Activated naive CD4-positive, alpha-beta T cell treated with anti-CD3 and anti-CD28 coated beads, Interleukin-2, amount 10 ng/mL, durations not matched to agents 7 days and 5 days (primary cell): Measurements from ENCODE around the gene HIGD1C.
"Not testable (repeated sequence)": the region's sequence is repeated elsewhere in the genome, so short reads cannot be mapped to it uniquely, and the experiment has no call there.

Experiments used
- CTCF ChIA-PET: fragments of 350-600 bp; sonication (Branson Sonifier 250); formaldehyde crosslinking; loops from one replicate; lab custom pipeline; 2021; ENCODE audit warnings: antibody characterized with exemption; lab: Charles Lee
- DNase-seq: peaks from one replicate; pipeline ENCODE4 v3.0.0-alpha.2; 2020
- H3K27ac Mint-ChIP-seq: one replicate; pipeline ENCODE4 v1.8.0; 2021; ENCODE audit warnings: mild to moderate bottlenecking, moderate library complexity, mixed read lengths
- H3K27me3 Mint-ChIP-seq: one replicate; pipeline ENCODE4 v1.8.0; 2021; ENCODE audit warnings: mild to moderate bottlenecking, mixed read lengths
- H3K36me3 Mint-ChIP-seq: one replicate; pipeline ENCODE4 v1.8.0; 2021; ENCODE audit warnings: mixed read lengths
- H3K4me1 Mint-ChIP-seq: one replicate; pipeline ENCODE4 v1.8.0; 2021; ENCODE audit warnings: mixed read lengths
- H3K4me3 Mint-ChIP-seq: one replicate; pipeline ENCODE4 v1.8.0; 2021; ENCODE audit warnings: mild to moderate bottlenecking, moderate library complexity, mixed read lengths
- H3K9me3 Mint-ChIP-seq: one replicate; pipeline ENCODE4 v1.8.0; 2021; ENCODE audit warnings: mixed read lengths

Gene HIGD1C

GRCh38 chr12:50926415-50926814, 25.9 kb upstream of the HIGD1C start:
- H3K27ac Mint-ChIP-seq, result no peak overlapping the region
- H3K27me3 Mint-ChIP-seq, result peaks cover 9% of the 10 kb centered on the region
- H3K36me3 Mint-ChIP-seq, result no peaks in the 10 kb centered on the region
- CTCF ChIA-PET, result no interaction called here
- peaks cover 28% of the 10 kb centered on the region for H3K4me1 Mint-ChIP-seq
- no peaks in the 10 kb centered on the region for H3K9me3 Mint-ChIP-seq
- no peak for DNase-seq
- H3K4me3 Mint-ChIP-seq, result no peak overlapping the region

GRCh38 chr12:50926932-50927331, 25.4 kb upstream of the HIGD1C start:
- DNase-seq, H3K36me3 Mint-ChIP-seq, CTCF ChIA-PET, H3K9me3 Mint-ChIP-seq, H3K27ac Mint-ChIP-seq, H3K27me3 Mint-ChIP-seq, H3K4me3 Mint-ChIP-seq: not testable (repeated sequence)
- peaks cover 28% of the 10 kb centered on the region for H3K4me1 Mint-ChIP-seq

GRCh38 chr12:50927356-50927755, 25.0 kb upstream of the HIGD1C start:
- no peak for DNase-seq
- Mint-ChIP-seq H3K4me1 (peaks cover 28% of the 10 kb centered on the region), H3K27ac (no peak overlapping the region), H3K9me3 (no peaks in the 10 kb centered on the region), H3K36me3 (no peaks in the 10 kb centered on the region), H3K4me3 (no peak overlapping the region), H3K27me3 (peaks cover 6% of the 10 kb centered on the region)
- CTCF ChIA-PET, result no interaction called here

- Mint-ChIP-seq H3K27me3 (peaks cover 6% of the 10 kb centered on the region), H3K9me3 (no peaks in the 10 kb centered on the region), H3K4me3 (no peak overlapping the region), H3K36me3 (no peaks in the 10 kb centered on the region), H3K27ac (no peak overlapping the region), H3K4me1 (peaks cover 27% of the 10 kb centered on the region)
- CTCF ChIA-PET, result no interaction called here
- DNase-seq, result no peak
These were observed 24.5 kb upstream of the HIGD1C start for GRCh38 chr12:50927766-50928224.

GRCh38 chr12:50928392-50928791, 24.0 kb upstream of the HIGD1C start:
- no peak for DNase-seq
- H3K4me1 Mint-ChIP-seq, result peaks cover 24% of the 10 kb centered on the region
- no peak overlapping the region for H3K27ac Mint-ChIP-seq
- H3K36me3 Mint-ChIP-seq, result no peaks in the 10 kb centered on the region
- H3K9me3 Mint-ChIP-seq, result no peaks in the 10 kb centered on the region
- no peak overlapping the region for H3K4me3 Mint-ChIP-seq
- CTCF ChIA-PET, result no interaction called here
- H3K27me3 Mint-ChIP-seq, result peaks cover 6% of the 10 kb centered on the region

- H3K36me3 Mint-ChIP-seq, result no peaks in the 10 kb centered on the region
- H3K27ac Mint-ChIP-seq, result no peak overlapping the region
- peaks cover 9% of the 10 kb centered on the region for H3K4me1 Mint-ChIP-seq
These were observed 22.5 kb upstream of the HIGD1C start for GRCh38 chr12:50929831-50930230.

GRCh38 chr12:50930477-50930876, 21.9 kb upstream of the HIGD1C start:
- H3K9me3 Mint-ChIP-seq, H3K4me1 Mint-ChIP-seq, H3K27ac Mint-ChIP-seq, H3K4me3 Mint-ChIP-seq, CTCF ChIA-PET, H3K27me3 Mint-ChIP-seq, DNase-seq, H3K36me3 Mint-ChIP-seq: not testable (repeated sequence)

More at GRCh38 chr12:50929831-50930230, 22.5 kb upstream of the HIGD1C start:
- Mint-ChIP-seq H3K9me3 (no peaks in the 10 kb centered on the region), H3K27me3 (peaks cover 6% of the 10 kb centered on the region), H3K4me3 (no peak overlapping the region)
- CTCF ChIA-PET, result no interaction called here
- DNase-seq, result no peak

- DNase-seq, result no peak
- Mint-ChIP-seq H3K27me3 (no peaks in the 10 kb centered on the region), H3K9me3 (peaks cover 11% of the 10 kb centered on the region), H3K27ac (no peak overlapping the region), H3K4me1 (peaks cover 3% of the 10 kb centered on the region), H3K4me3 (no peak overlapping the region), H3K36me3 (no peaks in the 10 kb centered on the region)
- CTCF ChIA-PET, result interaction anchor here (1.1 kb wide), 1 partner anchor 10 kb away, joined by 3 read pairs; no protein-coding TSS in a partner anchor
These were observed 19.5 kb upstream of the HIGD1C start for GRCh38 chr12:50932787-50933280.

- H3K27me3 Mint-ChIP-seq, result no peaks in the 10 kb centered on the region
- peaks cover 13% of the 10 kb centered on the region for H3K9me3 Mint-ChIP-seq
- DNase-seq, result no peak
- peaks cover 2% of the 10 kb centered on the region for H3K36me3 Mint-ChIP-seq
- H3K4me3 Mint-ChIP-seq, result no peak overlapping the region
- H3K4me1 Mint-ChIP-seq, result no peaks in the 10 kb centered on the region
- H3K27ac Mint-ChIP-seq, result no peak overlapping the region
- CTCF ChIA-PET, result no interaction called here
These were observed 18.8 kb upstream of the HIGD1C start for GRCh38 chr12:50933459-50934124.

GRCh38 chr12:50934371-50934851, 17.9 kb upstream of the HIGD1C start:
- DNase-seq, result no peak
- Mint-ChIP-seq H3K27ac (no peak overlapping the region), H3K36me3 (peaks cover 2% of the 10 kb centered on the region), H3K9me3 (peaks cover 18% of the 10 kb centered on the region), H3K27me3 (no peaks in the 10 kb centered on the region), H3K4me3 (no peak overlapping the region), H3K4me1 (no peaks in the 10 kb centered on the region)
- CTCF ChIA-PET, result no interaction called here

- Mint-ChIP-seq H3K27ac (no peak overlapping the region), H3K4me3 (no peak overlapping the region), H3K9me3 (peaks cover 18% of the 10 kb centered on the region), H3K4me1 (no peaks in the 10 kb centered on the region), H3K27me3 (no peaks in the 10 kb centered on the region), H3K36me3 (peaks cover 2% of the 10 kb centered on the region)
- no peak for DNase-seq
- CTCF ChIA-PET, result no interaction called here
These were observed 17.1 kb upstream of the HIGD1C start for GRCh38 chr12:50934981-50935807.

GRCh38 chr12:50936821-50937530, 15.4 kb upstream of the HIGD1C start:
- H3K4me1 Mint-ChIP-seq, result no peaks in the 10 kb centered on the region
- H3K27ac Mint-ChIP-seq, result no peak overlapping the region
- peaks cover 2% of the 10 kb centered on the region for H3K36me3 Mint-ChIP-seq
- no peaks in the 10 kb centered on the region for H3K27me3 Mint-ChIP-seq
- peaks cover 18% of the 10 kb centered on the region for H3K9me3 Mint-ChIP-seq
- H3K4me3 Mint-ChIP-seq, result no peak overlapping the region
- no peak for DNase-seq
- CTCF ChIA-PET, result no interaction called here

GRCh38 chr12:50937653-50938052, 14.7 kb upstream of the HIGD1C start:
- peaks cover 18% of the 10 kb centered on the region for H3K9me3 Mint-ChIP-seq
- no peak overlapping the region for H3K4me3 Mint-ChIP-seq
- CTCF ChIA-PET, result no interaction called here
- DNase-seq, result no peak
- peaks cover 2% of the 10 kb centered on the region for H3K36me3 Mint-ChIP-seq
- H3K27me3 Mint-ChIP-seq, result no peaks in the 10 kb centered on the region
- no peaks in the 10 kb centered on the region for H3K4me1 Mint-ChIP-seq
- H3K27ac Mint-ChIP-seq, result no peak overlapping the region
